ENCODE results near the gene SLC51A.
"Not testable (repeated sequence)": the region's sequence is repeated elsewhere in the genome, so short reads cannot be mapped to it uniquely, and the experiment has no call there.

The SLC51A gene

GRCh38 chr3:196216089-196216564, at the start of gene SLC51A:
Gene SLC51A, plus strand, starts transcription at chr3:196216534. Its CDS starts 179 bp downstream, at chr3:196216713.
- H3K27ac ChIP-seq: no peak within 1 kb of the TSS
- TF ChIP-seq, protein P1, sequence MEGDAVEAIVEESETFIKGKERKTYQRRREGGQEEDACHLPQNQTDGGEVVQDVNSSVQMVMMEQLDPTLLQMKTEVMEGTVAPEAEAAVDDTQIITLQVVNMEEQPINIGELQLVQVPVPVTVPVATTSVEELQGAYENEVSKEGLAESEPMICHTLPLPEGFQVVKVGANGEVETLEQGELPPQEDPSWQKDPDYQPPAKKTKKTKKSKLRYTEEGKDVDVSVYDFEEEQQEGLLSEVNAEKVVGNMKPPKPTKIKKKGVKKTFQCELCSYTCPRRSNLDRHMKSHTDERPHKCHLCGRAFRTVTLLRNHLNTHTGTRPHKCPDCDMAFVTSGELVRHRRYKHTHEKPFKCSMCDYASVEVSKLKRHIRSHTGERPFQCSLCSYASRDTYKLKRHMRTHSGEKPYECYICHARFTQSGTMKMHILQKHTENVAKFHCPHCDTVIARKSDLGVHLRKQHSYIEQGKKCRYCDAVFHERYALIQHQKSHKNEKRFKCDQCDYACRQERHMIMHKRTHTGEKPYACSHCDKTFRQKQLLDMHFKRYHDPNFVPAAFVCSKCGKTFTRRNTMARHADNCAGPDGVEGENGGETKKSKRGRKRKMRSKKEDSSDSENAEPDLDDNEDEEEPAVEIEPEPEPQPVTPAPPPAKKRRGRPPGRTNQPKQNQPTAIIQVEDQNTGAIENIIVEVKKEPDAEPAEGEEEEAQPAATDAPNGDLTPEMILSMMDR (IDR thresholded peaks at IDR 0.05): no peak
- no peak for TF ChIP-seq ZFX (IDR thresholded peaks at IDR 0.05; ENCODE audit: borderline replicate concordance)

DNA sequence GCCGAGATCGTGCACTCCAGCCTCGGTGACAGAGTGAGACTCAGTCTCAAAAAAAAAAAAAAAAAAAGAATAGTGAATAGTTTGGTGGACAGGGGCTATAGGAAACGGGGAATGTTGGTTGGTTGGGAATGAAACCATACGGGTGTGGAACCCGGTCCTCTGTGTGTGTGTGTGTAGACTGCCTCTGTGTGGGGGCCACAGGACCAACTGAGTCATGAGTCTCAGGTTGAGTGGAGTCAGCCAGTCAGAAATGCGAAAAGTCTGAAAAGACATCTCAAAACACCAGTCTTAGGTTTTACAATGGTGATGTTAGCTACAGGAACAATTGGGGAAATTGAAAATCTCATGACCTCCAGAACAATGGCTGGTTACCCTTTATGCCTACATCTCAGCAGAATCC, 49.6 kb upstream of the SLC51A start:
- H3K27ac ChIP-seq: no peak overlapping the region
- TF ChIP-seq ZFX (IDR thresholded peaks at IDR 0.05; ENCODE audit: borderline replicate concordance): no peak
- TF ChIP-seq, protein P1 (IDR thresholded peaks at IDR 0.05): no peak

- H3K27ac ChIP-seq: peak overlapping the region; percentile 27; the same call in 1 of the 2 replicates
- no peak for TF ChIP-seq ZFX (IDR thresholded peaks at IDR 0.05; ENCODE audit: borderline replicate concordance)
- TF ChIP-seq, protein P1 (IDR thresholded peaks at IDR 0.05): no peak
These were observed 47.4 kb upstream of the SLC51A start for GRCh38 chr3:196168808-196169391.

- H3K27ac ChIP-seq: no peak overlapping the region
- no peak for TF ChIP-seq ZFX (IDR thresholded peaks at IDR 0.05; ENCODE audit: borderline replicate concordance)
- TF ChIP-seq, protein P1 (IDR thresholded peaks at IDR 0.05): no peak
These were observed 46.5 kb upstream of the SLC51A start for GRCh38 chr3:196169836-196170240.

DNA sequence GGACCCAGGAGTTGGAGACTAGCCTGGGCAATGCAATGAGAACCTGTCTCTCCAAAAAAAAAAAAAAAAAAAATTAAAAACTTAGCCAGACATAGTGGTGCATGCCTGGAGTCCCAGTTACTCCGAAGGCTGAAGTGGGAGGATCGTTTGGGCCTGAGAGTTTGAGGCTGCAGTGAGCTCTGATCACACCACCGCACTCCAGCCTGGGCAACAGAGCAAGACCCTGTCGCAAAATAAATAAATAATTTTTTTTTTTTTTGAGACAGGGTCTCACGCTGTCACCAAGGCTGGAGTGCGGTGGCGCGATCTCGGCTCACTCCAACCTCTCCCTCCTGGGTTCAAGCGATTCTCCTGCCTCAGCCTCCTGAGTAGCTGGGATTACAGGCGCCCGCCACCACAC, 46.0 kb upstream of the SLC51A start:
- not testable (repeated sequence) for H3K27ac ChIP-seq

GRCh38 chr3:196174652-196175051, 41.7 kb upstream of the SLC51A start:
- no peak for TF ChIP-seq ZFX (IDR thresholded peaks at IDR 0.05; ENCODE audit: borderline replicate concordance)
- TF ChIP-seq, protein P1 (IDR thresholded peaks at IDR 0.05): no peak
- H3K27ac ChIP-seq: no peak overlapping the region

GRCh38 chr3:196175116-196175625, 41.2 kb upstream of the SLC51A start:
- no peak overlapping the region for H3K27ac ChIP-seq
- TF ChIP-seq, protein P1 (IDR thresholded peaks at IDR 0.05): no peak
- TF ChIP-seq ZFX (IDR thresholded peaks at IDR 0.05; ENCODE audit: borderline replicate concordance): no peak
